ENCODE measurements around the gene SENP7.

DNA sequence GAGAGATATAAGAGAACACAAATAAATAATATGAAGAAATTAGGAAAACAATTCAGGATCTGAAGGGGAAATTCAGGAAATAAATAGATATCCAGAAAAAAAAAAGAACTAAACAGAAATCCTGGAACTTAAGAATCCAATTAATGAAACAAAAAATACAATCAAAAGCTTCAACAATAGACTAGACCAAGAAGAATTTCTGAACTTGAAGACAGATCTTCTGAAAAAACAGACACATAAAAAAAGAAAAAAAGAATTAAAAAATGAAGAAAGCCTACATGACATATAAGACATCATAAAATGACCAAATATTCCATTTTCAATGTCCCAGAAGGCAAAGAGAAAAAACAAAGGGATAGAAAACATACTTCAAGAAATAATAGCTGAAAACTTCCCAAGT is 124.3 kb downstream of the SENP7 start:
- TF ChIP-seq, protein P1, sequence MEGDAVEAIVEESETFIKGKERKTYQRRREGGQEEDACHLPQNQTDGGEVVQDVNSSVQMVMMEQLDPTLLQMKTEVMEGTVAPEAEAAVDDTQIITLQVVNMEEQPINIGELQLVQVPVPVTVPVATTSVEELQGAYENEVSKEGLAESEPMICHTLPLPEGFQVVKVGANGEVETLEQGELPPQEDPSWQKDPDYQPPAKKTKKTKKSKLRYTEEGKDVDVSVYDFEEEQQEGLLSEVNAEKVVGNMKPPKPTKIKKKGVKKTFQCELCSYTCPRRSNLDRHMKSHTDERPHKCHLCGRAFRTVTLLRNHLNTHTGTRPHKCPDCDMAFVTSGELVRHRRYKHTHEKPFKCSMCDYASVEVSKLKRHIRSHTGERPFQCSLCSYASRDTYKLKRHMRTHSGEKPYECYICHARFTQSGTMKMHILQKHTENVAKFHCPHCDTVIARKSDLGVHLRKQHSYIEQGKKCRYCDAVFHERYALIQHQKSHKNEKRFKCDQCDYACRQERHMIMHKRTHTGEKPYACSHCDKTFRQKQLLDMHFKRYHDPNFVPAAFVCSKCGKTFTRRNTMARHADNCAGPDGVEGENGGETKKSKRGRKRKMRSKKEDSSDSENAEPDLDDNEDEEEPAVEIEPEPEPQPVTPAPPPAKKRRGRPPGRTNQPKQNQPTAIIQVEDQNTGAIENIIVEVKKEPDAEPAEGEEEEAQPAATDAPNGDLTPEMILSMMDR (IDR thresholded peaks at IDR 0.05): no peak
- TF ChIP-seq POLR2A (IDR thresholded peaks at IDR 0.05): no peak
- no peak for TF ChIP-seq POLR2AphosphoS5 (IDR thresholded peaks at IDR 0.05; ENCODE audit: insufficient read depth in 1 of 2, low read depth in 1 of 2)

Data from vagina (tissue), 2 donors.